C4-2B (cell line): Measurements from ENCODE around the gene PLXDC2.

Experiments used
- CTCF ChIP-seq: fragments of 450-650 bp; conservative IDR thresholded peaks from 2 replicates; pipeline ENCODE4 v1.5.1; 2017; ENCODE audit warnings: mild to moderate bottlenecking
- ZFX ChIP-seq: fragments of 450-650 bp; IDR thresholded peaks from 2 replicates; pipeline ENCODE4 v1.6.1; 2017

GRCh38 chr10:19922236-19922963, 106.2 kb downstream of the PLXDC2 start:
- no peak for TF ChIP-seq CTCF
- no peak for TF ChIP-seq ZFX
